DOHH2 (cell line): ENCODE data around the gene CR1L.

Experiments
- H3F3A ChIP-seq: fragments of 200-600 bp; sonication (generic), shearing (Covaris generic); 2 replicates; pipeline ENCODE4 v1.6.0; 2016; ENCODE audit warnings: antibody characterized with exemption, mild to moderate bottlenecking; ENCODE audit not compliant: control insufficient read depth, insufficient read depth
- H3K27ac ChIP-seq: fragments of 200-600 bp; sonication (generic); 2 replicates; pipeline ENCODE4 v1.5.1; 2014; ENCODE audit warnings: low read depth, mild to moderate bottlenecking, low read length, moderate library complexity
- H3K27me3 ChIP-seq: fragments of 200-600 bp; sonication (generic); 2 replicates; pipeline ENCODE4 v1.6.1; 2014; ENCODE audit warnings: mild to moderate bottlenecking, low read length, mixed read lengths; ENCODE audit not compliant: control insufficient read depth
- H3K36me3 ChIP-seq: fragments of 200-600 bp; sonication (generic); 2 replicates; pipeline ENCODE4 v1.6.1; 2014; ENCODE audit warnings: mild to moderate bottlenecking, low read length, moderate library complexity, mixed read lengths; ENCODE audit not compliant: control insufficient read depth
- H3K4me1 ChIP-seq: fragments of 200-600 bp; sonication (generic); 2 replicates; pipeline ENCODE4 v1.6.1; 2014; ENCODE audit warnings: mild to moderate bottlenecking, low read length, mixed read lengths; ENCODE audit not compliant: control insufficient read depth
- H3K4me2 ChIP-seq: fragments of 200-600 bp; sonication (generic); 2 replicates; pipeline ENCODE4 v1.6.0; 2014; ENCODE audit warnings: mild to moderate bottlenecking, low read length, moderate library complexity
- H3K4me3 ChIP-seq: fragments of 200-600 bp; sonication (generic); 2 replicates; pipeline ENCODE4 v1.5.1; 2014; ENCODE audit warnings: mild to moderate bottlenecking, low read length, mixed read lengths
- H3K79me2 ChIP-seq: fragments of 200-600 bp; sonication (generic); 2 replicates; pipeline ENCODE4 v1.6.1; 2014; ENCODE audit warnings: mild to moderate bottlenecking, low read length, mixed read lengths; ENCODE audit not compliant: control insufficient read depth
- H3K9me2 ChIP-seq: fragments of 200-600 bp; sonication (generic); replicated peaks from 2 replicates; pipeline ENCODE4 v1.6.1; 2014; ENCODE audit warnings: mild to moderate bottlenecking, low read length, mixed read lengths; ENCODE audit not compliant: control insufficient read depth
- H3K9me3 ChIP-seq: fragments of 200-600 bp; sonication (generic); 2 replicates; pipeline ENCODE4 v1.6.1; 2014; ENCODE audit warnings: antibody characterized with exemption, low read length, mixed read lengths; ENCODE audit not compliant: control insufficient read depth, insufficient read depth
- H4K20me1 ChIP-seq: fragments of 200-600 bp; sonication (generic); 2 replicates; pipeline ENCODE4 v1.6.0; 2014; ENCODE audit warnings: low read depth, mild to moderate bottlenecking, antibody characterized with exemption, low read length, moderate library complexity; ENCODE audit not compliant: control insufficient read depth, insufficient read depth
- EZH2phosphoT487 ChIP-seq: fragments of 200-600 bp; sonication (generic); IDR thresholded peaks from 2 replicates; pipeline ENCODE4 v1.6.1; 2017; ENCODE audit warnings: borderline replicate concordance, mild to moderate bottlenecking, antibody characterized with exemption, low read length, moderate library complexity, mixed read lengths
- TF ChIP-seq, protein P1 (sequence below): fragments of 200-600 bp; sonication (generic); IDR thresholded peaks from one replicate; pipeline ENCODE4 v1.5.1; 2014; ENCODE audit warnings: antibody characterized with exemption, mild to moderate bottlenecking, low read depth, low read length; ENCODE audit not compliant: poor library complexity, severe bottlenecking

The CR1L gene

DNA sequence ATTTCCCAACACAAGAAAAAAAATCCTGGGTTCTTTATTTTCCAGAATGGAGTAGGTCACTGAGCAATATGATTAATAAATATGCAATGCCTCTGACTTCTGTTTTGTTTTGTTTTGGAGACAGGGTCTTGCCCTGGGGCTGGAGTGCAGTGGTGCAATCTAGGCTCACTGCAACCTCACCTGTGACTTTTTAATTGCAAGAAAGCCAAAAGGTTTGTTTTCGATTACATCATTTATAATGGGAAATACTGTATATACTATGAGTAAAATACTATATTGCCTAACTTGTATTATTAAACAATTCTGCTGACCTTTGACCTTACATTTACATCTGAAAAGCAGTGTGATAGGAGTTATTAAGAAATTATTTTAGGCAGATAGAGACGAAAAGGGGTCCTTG, 95.3 kb downstream of the CR1L start:
- H3K36me3 ChIP-seq, result no peaks in the 10 kb centered on the region
- no peaks in the 10 kb centered on the region for H3K9me3 ChIP-seq
- no peaks in the 10 kb centered on the region for H3K9me2 ChIP-seq
- no peaks in the 10 kb centered on the region for H3K27me3 ChIP-seq
- no peak overlapping the region for H3K4me2 ChIP-seq
- no peaks in the 10 kb centered on the region for H3F3A ChIP-seq
- TF ChIP-seq, protein P1, sequence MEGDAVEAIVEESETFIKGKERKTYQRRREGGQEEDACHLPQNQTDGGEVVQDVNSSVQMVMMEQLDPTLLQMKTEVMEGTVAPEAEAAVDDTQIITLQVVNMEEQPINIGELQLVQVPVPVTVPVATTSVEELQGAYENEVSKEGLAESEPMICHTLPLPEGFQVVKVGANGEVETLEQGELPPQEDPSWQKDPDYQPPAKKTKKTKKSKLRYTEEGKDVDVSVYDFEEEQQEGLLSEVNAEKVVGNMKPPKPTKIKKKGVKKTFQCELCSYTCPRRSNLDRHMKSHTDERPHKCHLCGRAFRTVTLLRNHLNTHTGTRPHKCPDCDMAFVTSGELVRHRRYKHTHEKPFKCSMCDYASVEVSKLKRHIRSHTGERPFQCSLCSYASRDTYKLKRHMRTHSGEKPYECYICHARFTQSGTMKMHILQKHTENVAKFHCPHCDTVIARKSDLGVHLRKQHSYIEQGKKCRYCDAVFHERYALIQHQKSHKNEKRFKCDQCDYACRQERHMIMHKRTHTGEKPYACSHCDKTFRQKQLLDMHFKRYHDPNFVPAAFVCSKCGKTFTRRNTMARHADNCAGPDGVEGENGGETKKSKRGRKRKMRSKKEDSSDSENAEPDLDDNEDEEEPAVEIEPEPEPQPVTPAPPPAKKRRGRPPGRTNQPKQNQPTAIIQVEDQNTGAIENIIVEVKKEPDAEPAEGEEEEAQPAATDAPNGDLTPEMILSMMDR, result no peak
- no peak for TF ChIP-seq EZH2phosphoT487
- H3K27ac ChIP-seq, result no peak overlapping the region
- H3K4me1 ChIP-seq, result no peaks in the 10 kb centered on the region
- no peaks in the 10 kb centered on the region for H4K20me1 ChIP-seq
- no peak overlapping the region for H3K4me3 ChIP-seq
- H3K79me2 ChIP-seq, result no peaks in the 10 kb centered on the region

DNA sequence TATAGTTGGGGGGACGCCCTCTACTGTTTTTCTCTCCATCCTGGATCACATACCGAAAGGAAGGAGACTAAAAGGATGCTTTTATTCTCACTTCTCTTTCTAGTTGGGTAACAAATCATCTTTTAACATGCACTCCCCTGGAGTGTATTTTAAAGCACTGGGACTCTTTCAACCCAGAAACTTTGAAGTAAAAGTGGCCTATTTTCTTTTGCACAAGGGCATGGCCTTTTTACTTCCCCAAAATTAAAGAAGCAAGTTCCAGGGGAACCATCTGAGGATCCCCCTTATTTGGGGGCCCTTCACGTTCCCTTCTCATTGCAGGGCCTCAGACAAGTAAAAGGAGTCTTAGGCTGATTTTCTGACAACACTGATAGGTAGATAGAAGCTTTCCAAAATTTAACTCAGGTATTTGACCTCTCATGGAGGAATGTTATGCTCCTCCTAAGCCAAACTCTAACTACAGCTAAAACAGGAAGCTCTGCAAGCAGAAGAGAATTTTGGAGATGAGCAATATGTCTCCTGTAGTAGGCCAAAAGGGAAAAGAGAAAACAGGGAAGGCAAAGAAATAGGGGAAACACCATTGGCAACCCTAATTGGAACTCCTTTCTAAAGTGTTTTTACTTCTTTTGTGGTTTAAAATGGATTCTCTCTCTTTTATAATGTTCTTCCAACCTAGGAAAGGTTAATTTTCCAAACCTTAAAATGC, 98.1 kb downstream of the CR1L start:
- Histone ChIP-seq H4K20me1 (no peaks in the 10 kb centered on the region), H3K4me2 (no peak overlapping the region), H3K9me2 (no peaks in the 10 kb centered on the region), H3K4me1 (peaks cover 25% of the 10 kb centered on the region), H3F3A (no peaks in the 10 kb centered on the region), H3K27me3 (no peaks in the 10 kb centered on the region), H3K79me2 (no peaks in the 10 kb centered on the region), H3K27ac (no peak overlapping the region), H3K4me3 (no peak overlapping the region), H3K9me3 (no peaks in the 10 kb centered on the region), H3K36me3 (no peaks in the 10 kb centered on the region)
- no peak for TF ChIP-seq EZH2phosphoT487
- TF ChIP-seq, protein P1, result no peak

DNA sequence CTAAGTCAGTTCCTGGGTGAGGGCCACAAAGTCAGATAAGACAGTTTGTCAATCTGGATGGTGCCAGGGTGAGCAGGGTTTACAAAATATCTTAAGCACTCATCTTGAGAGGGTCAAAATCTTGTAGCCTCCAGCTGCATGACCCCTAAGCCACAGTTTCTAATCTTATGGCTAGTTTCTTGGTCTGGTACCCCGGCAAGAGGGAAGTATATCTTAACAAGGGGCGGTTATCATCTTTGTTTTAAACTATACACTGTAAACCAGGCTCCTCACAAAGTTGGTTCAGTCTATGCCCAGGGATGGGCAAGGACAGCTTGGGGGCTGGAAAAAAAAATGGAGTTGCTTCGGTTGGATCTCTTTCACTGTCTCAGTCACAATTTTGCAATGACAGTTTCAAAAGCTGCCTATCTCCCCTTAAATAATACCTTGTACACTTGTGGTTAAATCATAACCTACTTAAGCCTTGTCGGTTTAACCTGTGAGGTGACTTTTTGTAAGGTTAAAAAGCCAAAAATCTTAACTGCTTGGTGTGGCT, 99.1 kb downstream of the CR1L start:
- Histone ChIP-seq H3K27ac (no peak overlapping the region), H4K20me1 (no peaks in the 10 kb centered on the region), H3K27me3 (no peaks in the 10 kb centered on the region), H3K9me2 (no peaks in the 10 kb centered on the region), H3K4me1 (peaks cover 35% of the 10 kb centered on the region), H3K4me2 (no peak overlapping the region), H3K36me3 (no peaks in the 10 kb centered on the region; the same call in 1 of the 2 replicates), H3K9me3 (no peaks in the 10 kb centered on the region), H3K4me3 (no peak overlapping the region), H3K79me2 (no peaks in the 10 kb centered on the region), H3F3A (peaks cover under 1% of the 10 kb centered on the region; the same call in 1 of the 2 replicates)
- TF ChIP-seq, protein P1, result no peak
- no peak for TF ChIP-seq EZH2phosphoT487
